HepG2 (cell line): ENCODE measurements around the gene GGA1.

Experiments
- BCL3 ChIP-seq: sonication (generic); formaldehyde crosslinking; IDR thresholded peaks from 2 replicates; pipeline ENCODE4 v1.5.1; 2020; ENCODE audit warnings: mild to moderate bottlenecking, missing genetic modification reagents, moderate library complexity
- FOXK2 ChIP-seq: fragments of 450-650 bp; IDR thresholded peaks from 2 replicates; pipeline ENCODE4 v1.6.1; 2016
- HOXA9 ChIP-seq: sonication (generic); formaldehyde crosslinking; IDR thresholded peaks from 2 replicates; pipeline ENCODE4 v1.8.1; 2022; ENCODE audit warnings: missing genetic modification reagents, mild to moderate bottlenecking, moderate library complexity, borderline replicate concordance
- MYC ChIP-seq: sonication (generic); formaldehyde crosslinking; IDR thresholded peaks from 2 replicates; pipeline ENCODE4 v1.9.0; 2021; ENCODE audit warnings: missing genetic modification reagents, borderline replicate concordance
- ZNF737 ChIP-seq: sonication (generic); formaldehyde crosslinking; IDR thresholded peaks from 2 replicates; pipeline ENCODE4 v1.5.0; 2020; ENCODE audit warnings: missing genetic modification reagents, mild to moderate bottlenecking, borderline replicate concordance
- ZNF788 ChIP-seq: sonication (generic); formaldehyde crosslinking; IDR thresholded peaks from 2 replicates; pipeline ENCODE4 v1.5.0; 2020; ENCODE audit warnings: mild to moderate bottlenecking, missing genetic modification reagents, borderline replicate concordance
- TF ChIP-seq, protein P1 (sequence below): IDR thresholded peaks from 2 replicates; pipeline ENCODE4 v1.6.1; 2016; ENCODE audit warnings: missing compliant biosample characterization, missing genetic modification reagents, borderline replicate concordance
- TF ChIP-seq, protein P2 (sequence below): sonication (generic); formaldehyde crosslinking; IDR thresholded peaks from 2 replicates; pipeline ENCODE4 v1.4.0; 2020; ENCODE audit warnings: missing genetic modification reagents
- TF ChIP-seq, protein P3 (sequence below): sonication (generic); formaldehyde crosslinking; IDR thresholded peaks from 2 replicates; pipeline ENCODE4 v1.5.0; 2020; ENCODE audit warnings: mild to moderate bottlenecking, missing genetic modification reagents, moderate library complexity
- TF ChIP-seq, protein P4 (sequence below): sonication (generic); formaldehyde crosslinking; IDR thresholded peaks from 2 replicates; pipeline ENCODE4 v1.4.0; 2020; ENCODE audit warnings: missing genetic modification reagents, mild to moderate bottlenecking, borderline replicate concordance
- TF ChIP-seq, protein P5 (sequence below): sonication (generic); formaldehyde crosslinking; IDR thresholded peaks from 2 replicates; pipeline ENCODE4 v1.5.0; 2020; ENCODE audit warnings: missing genetic modification reagents

DNA sequence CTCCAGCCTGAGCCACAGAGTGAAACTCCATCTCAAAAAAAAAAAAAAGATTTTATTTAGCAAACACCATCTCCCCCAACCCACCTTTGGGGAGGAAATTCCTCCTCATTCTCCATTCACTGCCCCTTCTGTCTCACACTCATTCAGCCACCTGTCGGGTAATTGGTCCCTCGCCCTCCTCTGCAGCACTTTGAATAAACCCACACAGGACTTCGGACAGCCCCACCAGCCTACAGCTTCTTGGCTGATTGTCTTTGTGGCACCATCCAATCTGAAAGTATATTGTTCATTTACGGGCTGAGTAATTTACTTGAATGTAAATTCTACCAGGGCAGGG lies 7.5 kb upstream of the GGA1 start:
- TF ChIP-seq FOXK2 (no peak), BCL3 (CRISPR knock-in tag) (no peak), HOXA9 (no peak), ZNF737 (CRISPR knock-in tag) (no peak), MYC (CRISPR knock-in tag) (no peak), ZNF788 (CRISPR knock-in tag) (no peak)
- TF ChIP-seq, protein P1, sequence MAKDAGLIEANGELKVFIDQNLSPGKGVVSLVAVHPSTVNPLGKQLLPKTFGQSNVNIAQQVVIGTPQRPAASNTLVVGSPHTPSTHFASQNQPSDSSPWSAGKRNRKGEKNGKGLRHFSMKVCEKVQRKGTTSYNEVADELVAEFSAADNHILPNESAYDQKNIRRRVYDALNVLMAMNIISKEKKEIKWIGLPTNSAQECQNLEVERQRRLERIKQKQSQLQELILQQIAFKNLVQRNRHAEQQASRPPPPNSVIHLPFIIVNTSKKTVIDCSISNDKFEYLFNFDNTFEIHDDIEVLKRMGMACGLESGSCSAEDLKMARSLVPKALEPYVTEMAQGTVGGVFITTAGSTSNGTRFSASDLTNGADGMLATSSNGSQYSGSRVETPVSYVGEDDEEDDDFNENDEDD (CRISPR knock-in tag): no peak
- TF ChIP-seq, protein P2, sequence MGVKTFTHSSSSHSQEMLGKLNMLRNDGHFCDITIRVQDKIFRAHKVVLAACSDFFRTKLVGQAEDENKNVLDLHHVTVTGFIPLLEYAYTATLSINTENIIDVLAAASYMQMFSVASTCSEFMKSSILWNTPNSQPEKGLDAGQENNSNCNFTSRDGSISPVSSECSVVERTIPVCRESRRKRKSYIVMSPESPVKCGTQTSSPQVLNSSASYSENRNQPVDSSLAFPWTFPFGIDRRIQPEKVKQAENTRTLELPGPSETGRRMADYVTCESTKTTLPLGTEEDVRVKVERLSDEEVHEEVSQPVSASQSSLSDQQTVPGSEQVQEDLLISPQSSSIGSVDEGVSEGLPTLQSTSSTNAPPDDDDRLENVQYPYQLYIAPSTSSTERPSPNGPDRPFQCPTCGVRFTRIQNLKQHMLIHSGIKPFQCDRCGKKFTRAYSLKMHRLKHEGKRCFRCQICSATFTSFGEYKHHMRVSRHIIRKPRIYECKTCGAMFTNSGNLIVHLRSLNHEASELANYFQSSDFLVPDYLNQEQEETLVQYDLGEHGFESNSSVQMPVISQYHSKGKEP (CRISPR knock-in tag): no peak
- TF ChIP-seq, protein P3, sequence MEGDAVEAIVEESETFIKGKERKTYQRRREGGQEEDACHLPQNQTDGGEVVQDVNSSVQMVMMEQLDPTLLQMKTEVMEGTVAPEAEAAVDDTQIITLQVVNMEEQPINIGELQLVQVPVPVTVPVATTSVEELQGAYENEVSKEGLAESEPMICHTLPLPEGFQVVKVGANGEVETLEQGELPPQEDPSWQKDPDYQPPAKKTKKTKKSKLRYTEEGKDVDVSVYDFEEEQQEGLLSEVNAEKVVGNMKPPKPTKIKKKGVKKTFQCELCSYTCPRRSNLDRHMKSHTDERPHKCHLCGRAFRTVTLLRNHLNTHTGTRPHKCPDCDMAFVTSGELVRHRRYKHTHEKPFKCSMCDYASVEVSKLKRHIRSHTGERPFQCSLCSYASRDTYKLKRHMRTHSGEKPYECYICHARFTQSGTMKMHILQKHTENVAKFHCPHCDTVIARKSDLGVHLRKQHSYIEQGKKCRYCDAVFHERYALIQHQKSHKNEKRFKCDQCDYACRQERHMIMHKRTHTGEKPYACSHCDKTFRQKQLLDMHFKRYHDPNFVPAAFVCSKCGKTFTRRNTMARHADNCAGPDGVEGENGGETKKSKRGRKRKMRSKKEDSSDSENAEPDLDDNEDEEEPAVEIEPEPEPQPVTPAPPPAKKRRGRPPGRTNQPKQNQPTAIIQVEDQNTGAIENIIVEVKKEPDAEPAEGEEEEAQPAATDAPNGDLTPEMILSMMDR: no peak
- TF ChIP-seq, protein P4, sequence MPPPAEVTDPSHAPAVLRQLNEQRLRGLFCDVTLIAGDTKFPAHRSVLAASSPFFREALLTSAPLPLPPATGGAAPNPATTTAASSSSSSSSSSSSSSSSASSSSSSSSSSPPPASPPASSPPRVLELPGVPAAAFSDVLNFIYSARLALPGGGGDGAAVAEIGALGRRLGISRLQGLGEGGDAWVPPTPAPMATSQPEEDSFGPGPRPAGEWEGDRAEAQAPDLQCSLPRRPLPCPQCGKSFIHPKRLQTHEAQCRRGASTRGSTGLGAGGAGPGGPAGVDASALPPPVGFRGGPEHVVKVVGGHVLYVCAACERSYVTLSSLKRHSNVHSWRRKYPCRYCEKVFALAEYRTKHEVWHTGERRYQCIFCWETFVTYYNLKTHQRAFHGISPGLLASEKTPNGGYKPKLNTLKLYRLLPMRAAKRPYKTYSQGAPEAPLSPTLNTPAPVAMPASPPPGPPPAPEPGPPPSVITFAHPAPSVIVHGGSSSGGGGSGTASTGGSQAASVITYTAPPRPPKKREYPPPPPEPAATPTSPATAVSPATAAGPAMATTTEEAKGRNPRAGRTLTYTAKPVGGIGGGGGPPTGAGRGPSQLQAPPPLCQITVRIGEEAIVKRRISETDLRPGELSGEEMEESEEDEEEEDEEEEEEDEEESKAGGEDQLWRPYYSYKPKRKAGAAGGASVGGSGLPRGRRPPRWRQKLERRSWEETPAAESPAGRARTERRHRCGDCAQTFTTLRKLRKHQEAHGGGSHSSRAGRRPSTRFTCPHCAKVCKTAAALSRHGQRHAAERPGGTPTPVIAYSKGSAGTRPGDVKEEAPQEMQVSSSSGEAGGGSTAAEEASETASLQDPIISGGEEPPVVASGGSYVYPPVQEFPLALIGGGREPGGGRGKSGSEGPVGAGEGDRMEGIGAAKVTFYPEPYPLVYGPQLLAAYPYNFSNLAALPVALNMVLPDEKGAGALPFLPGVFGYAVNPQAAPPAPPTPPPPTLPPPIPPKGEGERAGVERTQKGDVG: no peak
- TF ChIP-seq, protein P5, sequence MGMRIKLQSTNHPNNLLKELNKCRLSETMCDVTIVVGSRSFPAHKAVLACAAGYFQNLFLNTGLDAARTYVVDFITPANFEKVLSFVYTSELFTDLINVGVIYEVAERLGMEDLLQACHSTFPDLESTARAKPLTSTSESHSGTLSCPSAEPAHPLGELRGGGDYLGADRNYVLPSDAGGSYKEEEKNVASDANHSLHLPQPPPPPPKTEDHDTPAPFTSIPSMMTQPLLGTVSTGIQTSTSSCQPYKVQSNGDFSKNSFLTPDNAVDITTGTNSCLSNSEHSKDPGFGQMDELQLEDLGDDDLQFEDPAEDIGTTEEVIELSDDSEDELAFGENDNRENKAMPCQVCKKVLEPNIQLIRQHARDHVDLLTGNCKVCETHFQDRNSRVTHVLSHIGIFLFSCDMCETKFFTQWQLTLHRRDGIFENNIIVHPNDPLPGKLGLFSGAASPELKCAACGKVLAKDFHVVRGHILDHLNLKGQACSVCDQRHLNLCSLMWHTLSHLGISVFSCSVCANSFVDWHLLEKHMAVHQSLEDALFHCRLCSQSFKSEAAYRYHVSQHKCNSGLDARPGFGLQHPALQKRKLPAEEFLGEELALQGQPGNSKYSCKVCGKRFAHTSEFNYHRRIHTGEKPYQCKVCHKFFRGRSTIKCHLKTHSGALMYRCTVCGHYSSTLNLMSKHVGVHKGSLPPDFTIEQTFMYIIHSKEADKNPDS: no peak
